Mesothelial cell of epicardium (in vitro differentiated cells): ENCODE results near the gene TCEANC2. TPM values are rescaled to one million over a fixed set of nuclear protein-coding genes. Genes with fewer than 3 reads are reported as not detected.

Experiments
- DNase-seq, 2 experiments: peaks; one replicate each; pipeline ENCODE4 v3.0.0; 2021; ENCODE audit warnings: low spot score in 2 of 2; ENCODE audit not compliant: unreplicated experiment in 2 of 2
- H3K27ac Mint-ChIP-seq: 2 replicates; pipeline ENCODE4 v1.8.0; 2021; ENCODE audit warnings: mixed read lengths
- H3K27me3 Mint-ChIP-seq: 2 replicates; pipeline ENCODE4 v1.8.0; 2021; ENCODE audit warnings: low read depth, mixed read lengths
- H3K36me3 Mint-ChIP-seq: 2 replicates; pipeline ENCODE4 v1.8.0; 2021; ENCODE audit warnings: mixed read lengths
- H3K4me1 Mint-ChIP-seq: 2 replicates; pipeline ENCODE4 v1.8.0; 2021; ENCODE audit warnings: mixed read lengths
- H3K4me3 Mint-ChIP-seq: 2 replicates; pipeline ENCODE4 v1.8.0; 2021; ENCODE audit warnings: mild to moderate bottlenecking, moderate library complexity, mixed read lengths
- H3K9me3 Mint-ChIP-seq: 2 replicates; pipeline ENCODE4 v1.8.0; 2021; ENCODE audit warnings: mixed read lengths
- total RNA-seq: library from RNA; stranded (reverse); gene quantifications from 3 replicates; pipeline ENCODE4 v1.2.1, GENCODE V29; 2021
- TF ChIP-seq, protein P1 (sequence below): fragments of 200-600 bp; sonication (generic); IDR thresholded peaks from one replicate; pipeline ENCODE4 v1.5.0; 2021; ENCODE audit warnings: antibody characterized with exemption; ENCODE audit not compliant: unreplicated experiment

Gene TCEANC2
- total RNA-seq, 1 donor from 2014 or later = 7.8 TPM

DNA sequence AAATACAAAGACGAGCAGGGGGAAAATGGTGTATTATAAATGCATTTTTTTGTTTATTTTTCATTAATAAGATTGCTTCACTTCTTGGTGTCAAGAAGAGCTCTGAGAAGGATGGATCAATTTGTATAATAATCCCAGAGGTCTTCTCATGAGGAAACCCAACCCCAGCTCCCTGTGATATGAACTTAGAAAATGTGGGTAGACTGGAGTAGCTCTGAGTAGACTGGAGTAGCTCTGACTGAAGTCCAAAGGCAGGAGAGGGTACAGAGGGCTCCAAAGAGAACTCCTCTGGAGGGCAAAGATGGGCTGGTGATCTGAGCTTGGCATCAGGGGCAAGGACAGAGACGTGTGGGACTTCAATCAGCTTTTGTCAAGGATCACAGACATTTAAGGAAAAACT is 78.0 kb downstream of the TCEANC2 start:
- no peak for DNase-seq
- H3K4me3 Mint-ChIP-seq = no peak overlapping the region
- TF ChIP-seq, protein P1, sequence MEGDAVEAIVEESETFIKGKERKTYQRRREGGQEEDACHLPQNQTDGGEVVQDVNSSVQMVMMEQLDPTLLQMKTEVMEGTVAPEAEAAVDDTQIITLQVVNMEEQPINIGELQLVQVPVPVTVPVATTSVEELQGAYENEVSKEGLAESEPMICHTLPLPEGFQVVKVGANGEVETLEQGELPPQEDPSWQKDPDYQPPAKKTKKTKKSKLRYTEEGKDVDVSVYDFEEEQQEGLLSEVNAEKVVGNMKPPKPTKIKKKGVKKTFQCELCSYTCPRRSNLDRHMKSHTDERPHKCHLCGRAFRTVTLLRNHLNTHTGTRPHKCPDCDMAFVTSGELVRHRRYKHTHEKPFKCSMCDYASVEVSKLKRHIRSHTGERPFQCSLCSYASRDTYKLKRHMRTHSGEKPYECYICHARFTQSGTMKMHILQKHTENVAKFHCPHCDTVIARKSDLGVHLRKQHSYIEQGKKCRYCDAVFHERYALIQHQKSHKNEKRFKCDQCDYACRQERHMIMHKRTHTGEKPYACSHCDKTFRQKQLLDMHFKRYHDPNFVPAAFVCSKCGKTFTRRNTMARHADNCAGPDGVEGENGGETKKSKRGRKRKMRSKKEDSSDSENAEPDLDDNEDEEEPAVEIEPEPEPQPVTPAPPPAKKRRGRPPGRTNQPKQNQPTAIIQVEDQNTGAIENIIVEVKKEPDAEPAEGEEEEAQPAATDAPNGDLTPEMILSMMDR = no peak
- no peak overlapping the region for H3K27ac Mint-ChIP-seq
- H3K4me1 Mint-ChIP-seq = peaks cover 11% of the 10 kb centered on the region
- no peaks in the 10 kb centered on the region for H3K36me3 Mint-ChIP-seq
- peaks cover 4% of the 10 kb centered on the region for H3K27me3 Mint-ChIP-seq
- no peaks in the 10 kb centered on the region for H3K9me3 Mint-ChIP-seq

DNA sequence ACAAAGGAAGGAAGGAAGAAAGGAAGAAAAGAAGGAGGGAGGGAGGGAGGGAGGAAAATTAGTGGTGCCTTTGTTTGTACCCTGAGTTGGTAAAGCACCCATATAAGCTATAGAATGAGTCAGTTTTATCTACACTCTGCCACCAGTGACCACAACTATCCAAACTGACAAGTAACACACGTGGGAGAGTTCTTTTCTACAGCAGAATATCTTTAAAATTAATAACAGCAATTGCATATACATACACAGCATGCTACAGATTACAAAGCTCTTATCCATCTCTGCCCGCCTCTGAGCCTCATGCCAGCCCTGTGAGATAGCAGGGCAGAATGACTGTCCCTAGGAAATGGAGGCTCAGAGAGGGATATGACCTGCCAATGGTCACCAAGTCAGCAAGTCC is 79.1 kb downstream of the TCEANC2 start:
- TF ChIP-seq, protein P1 = no peak
- no peaks in the 10 kb centered on the region for H3K9me3 Mint-ChIP-seq
- H3K27me3 Mint-ChIP-seq = peaks cover 4% of the 10 kb centered on the region
- H3K4me1 Mint-ChIP-seq = peaks cover 21% of the 10 kb centered on the region
- no peak overlapping the region for H3K4me3 Mint-ChIP-seq
- no peak overlapping the region for H3K27ac Mint-ChIP-seq
- DNase-seq = no peak
- H3K36me3 Mint-ChIP-seq = no peaks in the 10 kb centered on the region

DNA sequence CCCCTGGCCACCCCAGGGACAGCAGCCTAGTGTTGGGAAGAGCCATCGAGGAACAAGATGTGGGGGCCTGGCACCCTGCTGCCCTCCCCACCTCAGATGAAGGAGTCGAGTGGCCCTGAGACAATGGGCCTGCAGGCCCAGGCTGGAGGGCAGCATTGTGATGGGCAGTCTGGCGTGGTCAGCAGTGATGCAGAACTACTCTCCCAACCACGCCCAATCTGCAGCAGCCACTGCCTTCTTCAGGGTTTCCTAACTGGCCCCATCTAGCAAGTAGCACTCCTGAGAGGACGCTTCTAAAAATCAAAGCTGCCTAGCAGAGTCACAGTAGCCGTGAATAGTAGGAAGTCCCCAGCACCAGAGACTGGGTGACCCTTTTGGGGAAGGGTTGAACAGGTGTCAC is 80.9 kb downstream of the TCEANC2 start:
- H3K4me3 Mint-ChIP-seq = no peak overlapping the region

DNA sequence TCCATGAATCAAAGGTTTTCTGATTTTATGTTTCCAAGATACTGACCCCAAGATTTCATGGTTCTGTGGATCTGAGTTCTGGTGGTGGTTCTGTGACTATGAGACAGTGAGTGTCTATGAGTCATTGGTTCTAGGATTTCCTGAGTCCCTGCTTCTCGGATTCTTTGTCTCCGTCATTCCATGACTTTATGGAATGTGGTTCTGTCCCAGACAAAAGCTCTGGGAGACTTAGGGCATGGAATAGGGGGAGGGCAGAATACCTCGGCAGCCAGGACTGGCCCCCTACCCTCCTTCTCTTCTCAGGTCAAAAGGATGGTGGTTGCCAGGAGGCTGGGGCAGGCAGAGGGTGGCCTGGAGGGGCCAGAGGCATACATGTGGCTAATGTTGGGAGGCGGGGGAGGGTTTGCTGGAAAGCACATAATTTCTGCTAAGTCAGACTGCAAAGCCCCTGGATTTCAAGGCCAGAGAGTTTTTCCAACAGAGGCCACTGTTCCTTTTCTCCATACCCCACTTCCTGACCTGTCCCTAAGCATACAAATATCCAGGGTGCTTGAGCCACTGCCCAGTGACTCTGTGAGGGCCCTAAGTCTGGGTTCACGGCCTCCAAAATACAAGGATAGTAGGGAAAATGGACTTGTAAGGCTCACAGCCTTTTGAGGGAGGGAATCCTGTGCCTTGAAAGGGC is 82.2 kb downstream of the TCEANC2 start:
- no peaks in the 10 kb centered on the region for H3K9me3 Mint-ChIP-seq
- no peaks in the 10 kb centered on the region for H3K36me3 Mint-ChIP-seq
- no peak for DNase-seq
- peak overlapping the region; percentile 90 for H3K27ac Mint-ChIP-seq
- TF ChIP-seq, protein P1 = no peak
- H3K4me1 Mint-ChIP-seq = peaks cover 30% of the 10 kb centered on the region
- peaks cover 2% of the 10 kb centered on the region for H3K27me3 Mint-ChIP-seq
- no peak overlapping the region for H3K4me3 Mint-ChIP-seq

More for the DNA sequence above, 80.9 kb downstream of the TCEANC2 start:
- Mint-ChIP-seq H3K4me1 (peaks cover 30% of the 10 kb centered on the region), H3K36me3 (no peaks in the 10 kb centered on the region), H3K9me3 (no peaks in the 10 kb centered on the region), H3K27me3 (peaks cover 2% of the 10 kb centered on the region), H3K27ac (no peak overlapping the region)
- TF ChIP-seq, protein P1 = no peak
- no peak for DNase-seq

DNA sequence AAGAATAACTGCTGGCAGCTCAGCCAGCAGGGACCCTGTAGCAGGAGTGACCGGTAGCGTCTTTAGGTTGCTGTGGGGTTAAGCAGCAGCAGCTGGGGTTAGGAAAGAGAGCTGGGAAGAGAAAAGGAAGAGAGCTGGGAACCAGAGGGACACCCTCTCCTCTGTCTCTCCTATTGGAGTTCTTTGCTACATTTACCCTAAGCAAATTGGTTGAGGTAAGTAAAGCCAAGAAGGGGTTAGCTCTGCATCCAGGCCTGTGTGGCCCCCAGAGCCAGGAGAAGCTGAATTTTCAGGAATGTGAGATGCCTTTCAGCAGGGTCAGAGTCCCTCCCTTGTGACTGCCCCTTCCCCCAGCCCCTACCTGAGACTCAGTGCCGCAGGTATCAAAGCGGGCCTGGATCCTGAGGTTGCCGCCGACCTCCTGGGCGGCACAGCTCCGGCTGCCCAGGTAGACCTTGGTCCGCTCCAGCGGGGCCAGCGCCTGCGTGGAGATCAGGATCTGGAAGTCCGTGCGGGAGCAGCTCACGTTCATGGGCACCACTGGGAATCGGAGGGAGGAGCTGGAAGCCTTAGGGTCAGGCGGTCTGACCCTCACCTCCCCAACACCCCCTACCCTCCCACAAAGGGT is 83.0 kb downstream of the TCEANC2 start:
- H3K4me1 Mint-ChIP-seq = peaks cover 30% of the 10 kb centered on the region

More for the DNA sequence above, 83.0 kb downstream of the TCEANC2 start:
- H3K9me3 Mint-ChIP-seq = no peaks in the 10 kb centered on the region
- no peaks in the 10 kb centered on the region for H3K27me3 Mint-ChIP-seq
- peak overlapping the region; percentile 90 for H3K27ac Mint-ChIP-seq
- no peak overlapping the region for H3K4me3 Mint-ChIP-seq
- no peaks in the 10 kb centered on the region for H3K36me3 Mint-ChIP-seq
- DNase-seq = no peak
- TF ChIP-seq, protein P1 = no peak
